GM12878 (cell line): ENCODE data around the gene KIAA2012. TPM values are rescaled to one million over a fixed set of nuclear protein-coding genes. Genes with fewer than 3 reads are reported as not detected.

Source experiments
- ATAC-seq: fragments of 200-7000 bp; cut with Tn5 transposase; 3 replicates; pipeline ENCODE4 v1.9.1; 2020; ENCODE audit warnings: mild to moderate bottlenecking, moderate library complexity
- BruUV-seq: library from RNA; stranded (reverse); fragments of 400-500 nt; replicated peaks from 2 replicates; lab custom pipeline; 2021; lab: Mats Ljungman, UMichigan
- CTCF ChIA-PET: fragments of 300-600 bp; sonication (Branson Sonifier 250); formaldehyde crosslinking; extraction: SDS; loops from one replicate; lab custom pipeline; 2021; ENCODE audit warnings: inconsistent platforms; lab: Yijun Ruan, JAX
- POLR2A ChIA-PET: fragments of 350-600 bp; formaldehyde crosslinking; extraction: SDS; loops from one replicate; lab custom pipeline; 2021; ENCODE audit warnings: inconsistent platforms; lab: Charles Lee
- RAD21 ChIA-PET: fragments of 300-600 bp; sonication (Branson Sonifier 250); formaldehyde crosslinking; loops from one replicate; lab custom pipeline; 2023; ENCODE audit warnings: antibody characterized with exemption; ENCODE audit not compliant: unreplicated experiment; lab: Charles Lee
- SMC1A ChIA-PET: fragments of 300-600 bp; sonication (Branson Sonifier 250); formaldehyde crosslinking; loops from one replicate; lab custom pipeline; 2023; ENCODE audit not compliant: unreplicated experiment, uncharacterized antibody; lab: Charles Lee
- DNase-seq: peaks from one replicate; pipeline ENCODE4 v3.0.0-alpha.2; 2011; ENCODE audit warnings: low read depth, low spot score
- FAIRE-seq: peaks from 3 replicates; lab custom pipeline; 2011; peaks lifted over from hg19 to GRCh38; lab: Jason Lieb, UNC
- H2AFZ ChIP-seq: 2 replicates; pipeline ENCODE4 v1.6.0; 2011; ENCODE audit warnings: low read depth, low read length, control low read depth; ENCODE audit not compliant: control insufficient read depth
- H3K27ac ChIP-seq: 2 replicates; pipeline ENCODE4 v1.5.1; 2011; ENCODE audit warnings: control low read depth; ENCODE audit not compliant: control insufficient read depth, insufficient read depth
- H3K27me3 ChIP-seq, 2 experiments: replicated peaks in 1 of 2; 2 replicates each; pipeline versions ENCODE4 v1.6.0 to v1.6.1; 2011; ENCODE audit warnings: low read length in 1 of 2; ENCODE audit not compliant: control insufficient read depth in 2 of 2, insufficient read depth in 2 of 2
- H3K36me3 ChIP-seq, 2 experiments: 2 replicates each; pipeline ENCODE4 v1.5.1; 2011; ENCODE audit warnings: low read length in 1 of 2; ENCODE audit not compliant: control insufficient read depth in 2 of 2, insufficient read depth in 2 of 2
- H3K4me1 ChIP-seq: 2 replicates; pipeline ENCODE4 v1.6.1; 2011; ENCODE audit warnings: mild to moderate bottlenecking, low read length, moderate library complexity, mixed read lengths; ENCODE audit not compliant: control insufficient read depth, insufficient read depth
- H3K4me2 ChIP-seq: 2 replicates; pipeline ENCODE4 v1.6.0; 2011; ENCODE audit warnings: control low read depth; ENCODE audit not compliant: control insufficient read depth, insufficient read depth
- H3K4me3 ChIP-seq: fragments of 200-600 bp; sonication (generic); 2 replicates; pipeline ENCODE4 v1.5.1; 2016
- H3K79me2 ChIP-seq: 2 replicates; pipeline ENCODE4 v1.6.0; 2011; ENCODE audit warnings: low read length; ENCODE audit not compliant: control insufficient read depth, insufficient read depth
- H3K9ac ChIP-seq: 2 replicates; pipeline ENCODE4 v1.8.0; 2011; ENCODE audit warnings: low read length, control low read depth, mixed read lengths; ENCODE audit not compliant: control insufficient read depth, insufficient read depth
- H3K9me3 ChIP-seq: replicated peaks from 3 replicates; pipeline ENCODE4 v1.5.1; 2011; ENCODE audit warnings: mild to moderate bottlenecking, low read length; ENCODE audit not compliant: control insufficient read depth, insufficient read depth
- H4K20me1 ChIP-seq: 2 replicates; pipeline ENCODE4 v1.6.0; 2011; ENCODE audit not compliant: control insufficient read depth, insufficient read depth
- GATAD2B ChIP-seq: fragments of 450-650 bp; conservative IDR thresholded peaks from 2 replicates; pipeline ENCODE4 v1.6.1; 2017; ENCODE audit warnings: low read depth, mild to moderate bottlenecking, moderate library complexity
- IRF4 ChIP-seq: IDR thresholded peaks from 2 replicates; pipeline ENCODE4 v1.6.1; 2011; ENCODE audit warnings: low read depth, low read length
- SMAD1 ChIP-seq: fragments of 450-650 bp; IDR thresholded peaks from 2 replicates; pipeline ENCODE4 v1.6.1; 2018; ENCODE audit warnings: mild to moderate bottlenecking, low read depth; ENCODE audit not compliant: partially characterized antibody
- SPI1 ChIP-seq: IDR thresholded peaks from 2 replicates; pipeline ENCODE4 v1.6.1; 2011; ENCODE audit warnings: low read depth, mild to moderate bottlenecking, low read length, moderate library complexity, borderline replicate concordance; ENCODE audit not compliant: insufficient read depth
- ZBED1 ChIP-seq: IDR thresholded peaks from 2 replicates; pipeline ENCODE4 v1.6.1; 2016; ENCODE audit warnings: borderline replicate concordance
- ZNF274 ChIP-seq: IDR thresholded peaks from one replicate; pipeline ENCODE4 v1.8.0; 2011; ENCODE audit not compliant: insufficient read length, insufficient read depth
- ZSCAN29 ChIP-seq: fragments of 450-650 bp; IDR thresholded peaks from 2 replicates; pipeline ENCODE4 v1.6.1; 2017; ENCODE audit warnings: mild to moderate bottlenecking, moderate library complexity
- ZZZ3 ChIP-seq: IDR thresholded peaks from 2 replicates; pipeline ENCODE4 v1.6.1; 2011; ENCODE audit warnings: low read depth; ENCODE audit not compliant: control insufficient read depth, insufficient read length
- WGBS: methylation state at CpG from one replicate; pipeline ENCODE4 v1.1.6; 2016; ENCODE audit warnings: low lambda C conversion rate; ENCODE audit not compliant: insufficient replicate concordance, insufficient coverage; ENCODE audit errors: missing lambda C conversion rate; 5-methylcytosine and 5-hydroxymethylcytosine counted together
- in situ Hi-C: fragments of 300-500 bp; cut with MboI; formaldehyde crosslinking; loops from 9 replicates; pipeline ENCODE4 v1.14.3; 2018; ENCODE audit warnings: mixed read lengths
- intact Hi-C: fragments of 100-400 bp; cut with micrococcal nuclease; formaldehyde crosslinking; loops from one replicate; pipeline ENCODE4 v1.14.2; 2022; ENCODE audit not compliant: unreplicated experiment
- polyA plus RNA-seq, 11 experiments: library from polyadenylated mRNA; depleted of rRNA in 4 of 11; unstranded in 6 of 11; stranded (reverse) in 5 of 11; fragments of >200 nt; fragmentation: Nextera tagmentation in 4 of 11; fragmentation: Illumina TruSeq in 1 of 11; extraction: Ambion mirVana in 4 of 11; extraction: Trizol in 1 of 11; gene quantifications; 1 replicate in 1 of 11; 2 replicates in 10 of 11; pipeline versions ENCODE4 v1.2.1 to v1.2.3, GENCODE V29; 2011 to 2016; ENCODE audit warnings: inconsistent platforms in 2 of 11, missing spikeins in 2 of 11, low read depth in 1 of 11
- total RNA-seq, 4 experiments: library from RNA; depleted of rRNA in 3 of 4; stranded (reverse); fragments of >200 nt in 3 of 4; fragmentation: Illumina TruSeq in 1 of 4; extraction: Trizol in 1 of 4; gene quantifications; 2 replicates each; pipeline versions ENCODE4 v1.2.1 to v1.2.3, GENCODE V29; 2013 to 2021
- TF ChIP-seq, protein P1 (sequence below), 3 experiments: IDR thresholded peaks in 2 of 3; conservative IDR thresholded peaks in 1 of 3; 2 replicates each; pipeline ENCODE4 v1.5.1; 2011; ENCODE audit warnings: low read depth in 3 of 3, low read length in 3 of 3, mild to moderate bottlenecking in 3 of 3, control low read depth in 2 of 3, moderate library complexity in 2 of 3, inconsistent platforms in 1 of 3, mixed read lengths in 1 of 3; ENCODE audit not compliant: control insufficient read depth in 2 of 3, insufficient read depth in 1 of 3; ENCODE audit errors: extremely low read depth in 1 of 3
- TF ChIP-seq, protein P2 (sequence below): IDR thresholded peaks from 2 replicates; pipeline ENCODE4 v1.6.1; 2012; ENCODE audit warnings: low read depth, low read length, improper control_type of control experiment
- TF ChIP-seq, protein P3 (sequence below): fragments of 450-650 bp; IDR thresholded peaks from 2 replicates; pipeline ENCODE4 v1.6.1; 2017; ENCODE audit warnings: antibody characterized with exemption, mild to moderate bottlenecking, moderate library complexity

Gene KIAA2012
- total and polyA plus RNA-seq, 10 of the 15 experiments (the other 5 are each of a cell fraction or from before 2014, with no cell fraction given) = 0.03 TPM; not detected in 9

DNA sequence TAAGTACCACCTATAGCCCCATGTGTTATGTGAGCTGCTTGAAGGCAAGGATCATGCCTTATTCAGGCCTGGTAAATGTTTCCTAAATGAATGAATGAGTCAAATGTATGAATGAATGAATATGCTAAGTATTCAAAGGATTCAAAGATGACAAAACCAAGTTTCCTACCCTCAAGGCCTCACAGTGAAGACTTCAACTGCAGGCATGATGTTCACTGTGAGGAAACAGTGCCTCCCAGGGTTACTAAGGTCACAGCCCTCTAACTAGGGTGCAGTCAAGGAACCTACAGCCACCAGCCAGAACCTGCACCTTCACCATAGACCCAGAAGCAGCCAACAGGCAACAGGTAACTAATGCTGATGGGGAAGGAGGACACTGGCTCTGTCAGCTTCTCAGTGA, 96.1 kb downstream of the KIAA2012 start:
- intact Hi-C loops = no loop called here
- FAIRE-seq (no peak), ATAC-seq (no peak), DNase-seq (no peak)
- ChIA-PET SMC1A (no interaction called here), POLR2A (no interaction called here), RAD21 (no interaction called here), CTCF (interaction anchor here (1.2 kb wide), 1 partner anchor 9 kb away, joined by 4 read pairs; no protein-coding TSS in a partner anchor)
- Histone ChIP-seq H3K27ac (no peak overlapping the region), H3K4me2 (no peak overlapping the region), H4K20me1 (no peaks in the 10 kb centered on the region), H3K79me2 (no peaks in the 10 kb centered on the region), H3K36me3 (no peaks in the 10 kb centered on the region), H3K9me3 (no peaks in the 10 kb centered on the region), H3K9ac (no peak overlapping the region), H3K4me3 (no peak overlapping the region), H3K4me1 (peaks cover 14% of the 10 kb centered on the region), H2AFZ (no peak overlapping the region), H3K27me3 (no peaks in the 10 kb centered on the region)
- TF ChIP-seq, protein P1, sequence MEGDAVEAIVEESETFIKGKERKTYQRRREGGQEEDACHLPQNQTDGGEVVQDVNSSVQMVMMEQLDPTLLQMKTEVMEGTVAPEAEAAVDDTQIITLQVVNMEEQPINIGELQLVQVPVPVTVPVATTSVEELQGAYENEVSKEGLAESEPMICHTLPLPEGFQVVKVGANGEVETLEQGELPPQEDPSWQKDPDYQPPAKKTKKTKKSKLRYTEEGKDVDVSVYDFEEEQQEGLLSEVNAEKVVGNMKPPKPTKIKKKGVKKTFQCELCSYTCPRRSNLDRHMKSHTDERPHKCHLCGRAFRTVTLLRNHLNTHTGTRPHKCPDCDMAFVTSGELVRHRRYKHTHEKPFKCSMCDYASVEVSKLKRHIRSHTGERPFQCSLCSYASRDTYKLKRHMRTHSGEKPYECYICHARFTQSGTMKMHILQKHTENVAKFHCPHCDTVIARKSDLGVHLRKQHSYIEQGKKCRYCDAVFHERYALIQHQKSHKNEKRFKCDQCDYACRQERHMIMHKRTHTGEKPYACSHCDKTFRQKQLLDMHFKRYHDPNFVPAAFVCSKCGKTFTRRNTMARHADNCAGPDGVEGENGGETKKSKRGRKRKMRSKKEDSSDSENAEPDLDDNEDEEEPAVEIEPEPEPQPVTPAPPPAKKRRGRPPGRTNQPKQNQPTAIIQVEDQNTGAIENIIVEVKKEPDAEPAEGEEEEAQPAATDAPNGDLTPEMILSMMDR (IDR thresholded peaks at IDR 0.05 in 2 of 3, conservative IDR thresholded peaks at IDR 0.05 in 1 of 3; ENCODE audit: control insufficient read depth in 2 of 3, extremely low read depth in 1 of 3, insufficient read depth in 1 of 3, low read depth in 3 of 3, low read length in 3 of 3) = peak in 1 of 3 experiments; percentile 11; a peak in 1 of 6 replicates
- TF ChIP-seq SMAD1 = no peak
- BruUV-seq = no TSS peak
- in situ Hi-C loops = loop anchor here (5.0 kb wide), 1 partner anchor 307 kb away; no protein-coding TSS in a partner anchor

DNA sequence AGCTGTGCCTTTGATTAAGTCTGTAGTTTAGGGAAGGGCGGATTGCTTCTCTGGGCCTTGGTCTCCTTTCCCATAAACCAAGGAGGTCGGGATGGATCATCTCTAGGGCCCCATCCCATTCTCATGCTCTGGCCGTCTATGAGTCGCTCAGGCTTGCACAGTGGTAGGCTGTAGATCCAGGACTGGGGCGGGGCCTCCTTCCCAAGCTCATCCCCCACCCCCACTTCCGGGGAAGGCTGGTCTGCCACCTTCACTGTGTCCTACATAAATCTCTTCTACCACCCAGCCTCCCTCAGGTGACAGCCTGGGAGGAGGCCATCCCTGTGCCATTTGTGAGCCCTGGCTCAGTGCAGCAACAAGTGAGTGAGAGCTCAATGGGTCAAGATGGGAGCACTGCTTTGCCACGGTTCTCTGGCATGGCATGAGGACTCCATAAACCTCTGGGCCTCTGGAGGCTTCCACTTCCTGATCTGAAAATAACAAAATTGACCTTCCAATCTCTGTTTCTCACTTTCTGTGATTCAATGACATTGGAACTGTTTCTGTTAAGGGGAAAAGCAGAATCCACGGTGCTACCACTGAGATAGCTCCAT, 96.9 kb downstream of the KIAA2012 start:
- Histone ChIP-seq H4K20me1 (no peaks in the 10 kb centered on the region), H3K4me3 (no peak overlapping the region), H3K27me3 (no peaks in the 10 kb centered on the region), H3K9me3 (no peaks in the 10 kb centered on the region), H3K9ac (no peak overlapping the region), H3K36me3 (no peaks in the 10 kb centered on the region), H3K79me2 (no peaks in the 10 kb centered on the region), H3K27ac (no peak overlapping the region), H3K4me1 (peaks cover 14% of the 10 kb centered on the region), H2AFZ (no peak overlapping the region), H3K4me2 (no peak overlapping the region)
- SMC1A ChIA-PET = no interaction called here
- RAD21 ChIA-PET = no interaction called here
- ATAC-seq (no peak), DNase-seq (no peak), FAIRE-seq (no peak)
- BruUV-seq = no TSS peak
- POLR2A ChIA-PET = interaction anchor here (0.5 to 0.7 kb wide), 2 partner anchors 16 to 22 kb away, joined by 3 to 4 read pairs; no protein-coding TSS in a partner anchor
- intact Hi-C loops = loop anchor here (10.0 kb wide), 1 partner anchor 935 kb away; no protein-coding TSS in a partner anchor
- 67% methylated on average over 8 of the region's 8 CpGs for WGBS
- in situ Hi-C loops = loop anchor here (5.0 kb wide), 1 partner anchor 308 kb away; no protein-coding TSS in a partner anchor
- CTCF ChIA-PET = interaction anchor here (0.8 to 1.2 kb wide), 2 partner anchors 9 to 310 kb away, joined by 4 to 6 read pairs; no protein-coding TSS in a partner anchor
- TF ChIP-seq IRF4 (no peak), ZBED1 (no peak), ZSCAN29 (no peak), ZZZ3 (no peak), GATAD2B (no peak), SPI1 (no peak), ZNF274 (no peak)
- TF ChIP-seq, protein P2, sequence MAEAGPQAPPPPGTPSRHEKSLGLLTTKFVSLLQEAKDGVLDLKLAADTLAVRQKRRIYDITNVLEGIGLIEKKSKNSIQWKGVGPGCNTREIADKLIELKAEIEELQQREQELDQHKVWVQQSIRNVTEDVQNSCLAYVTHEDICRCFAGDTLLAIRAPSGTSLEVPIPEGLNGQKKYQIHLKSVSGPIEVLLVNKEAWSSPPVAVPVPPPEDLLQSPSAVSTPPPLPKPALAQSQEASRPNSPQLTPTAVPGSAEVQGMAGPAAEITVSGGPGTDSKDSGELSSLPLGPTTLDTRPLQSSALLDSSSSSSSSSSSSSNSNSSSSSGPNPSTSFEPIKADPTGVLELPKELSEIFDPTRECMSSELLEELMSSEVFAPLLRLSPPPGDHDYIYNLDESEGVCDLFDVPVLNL = no peak
- TF ChIP-seq, protein P3, sequence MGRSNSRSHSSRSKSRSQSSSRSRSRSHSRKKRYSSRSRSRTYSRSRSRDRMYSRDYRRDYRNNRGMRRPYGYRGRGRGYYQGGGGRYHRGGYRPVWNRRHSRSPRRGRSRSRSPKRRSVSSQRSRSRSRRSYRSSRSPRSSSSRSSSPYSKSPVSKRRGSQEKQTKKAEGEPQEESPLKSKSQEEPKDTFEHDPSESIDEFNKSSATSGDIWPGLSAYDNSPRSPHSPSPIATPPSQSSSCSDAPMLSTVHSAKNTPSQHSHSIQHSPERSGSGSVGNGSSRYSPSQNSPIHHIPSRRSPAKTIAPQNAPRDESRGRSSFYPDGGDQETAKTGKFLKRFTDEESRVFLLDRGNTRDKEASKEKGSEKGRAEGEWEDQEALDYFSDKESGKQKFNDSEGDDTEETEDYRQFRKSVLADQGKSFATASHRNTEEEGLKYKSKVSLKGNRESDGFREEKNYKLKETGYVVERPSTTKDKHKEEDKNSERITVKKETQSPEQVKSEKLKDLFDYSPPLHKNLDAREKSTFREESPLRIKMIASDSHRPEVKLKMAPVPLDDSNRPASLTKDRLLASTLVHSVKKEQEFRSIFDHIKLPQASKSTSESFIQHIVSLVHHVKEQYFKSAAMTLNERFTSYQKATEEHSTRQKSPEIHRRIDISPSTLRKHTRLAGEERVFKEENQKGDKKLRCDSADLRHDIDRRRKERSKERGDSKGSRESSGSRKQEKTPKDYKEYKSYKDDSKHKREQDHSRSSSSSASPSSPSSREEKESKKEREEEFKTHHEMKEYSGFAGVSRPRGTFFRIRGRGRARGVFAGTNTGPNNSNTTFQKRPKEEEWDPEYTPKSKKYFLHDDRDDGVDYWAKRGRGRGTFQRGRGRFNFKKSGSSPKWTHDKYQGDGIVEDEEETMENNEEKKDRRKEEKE = no peak
